K562 (cell line): ENCODE data around the gene DCUN1D3. TPM values are rescaled to one million over a fixed set of nuclear protein-coding genes. Genes with fewer than 3 reads are reported as not detected.

Experiments
- ADNP ChIP-seq: fragments of 200-800 bp; sonication (Bioruptor generic); IDR thresholded peaks from 2 replicates; pipeline ENCODE4 v1.6.1; 2016; ENCODE audit warnings: missing genetic modification characterization, missing compliant biosample characterization
- AFF4 ChIP-seq: sonication (generic); formaldehyde crosslinking; IDR thresholded peaks from 2 replicates; pipeline ENCODE4 v1.8.0; 2023; ENCODE audit warnings: mild to moderate bottlenecking, missing genetic modification reagents
- BRF1 ChIP-seq: IDR thresholded peaks from 3 replicates; pipeline ENCODE4 v1.6.1; 2011; ENCODE audit warnings: borderline replicate concordance, mild to moderate bottlenecking; ENCODE audit not compliant: insufficient read length; ENCODE audit errors: extremely low read depth
- CCNT2 ChIP-seq: IDR thresholded peaks from 2 replicates; pipeline ENCODE4 v1.6.1; 2011; ENCODE audit warnings: borderline replicate concordance, low read depth, mild to moderate bottlenecking, moderate library complexity, mixed read lengths, low read length; ENCODE audit not compliant: insufficient read length; ENCODE audit errors: extremely low read depth
- DNMT1 ChIP-seq: fragments of 450-650 bp; IDR thresholded peaks from 2 replicates; pipeline ENCODE4 v1.6.1; 2016; ENCODE audit warnings: antibody characterized with exemption, mild to moderate bottlenecking
- MEF2D ChIP-seq: conservative IDR thresholded peaks from 2 replicates; pipeline ENCODE4 v1.6.1; 2016; ENCODE audit warnings: low read depth, missing genetic modification characterization, missing compliant biosample characterization
- MIER1 ChIP-seq: fragments of 450-650 bp; IDR thresholded peaks from 2 replicates; pipeline ENCODE4 v1.6.1; 2016; ENCODE audit warnings: antibody characterized with exemption, mild to moderate bottlenecking, low read depth
- MTA1 ChIP-seq: fragments of 450-650 bp; IDR thresholded peaks from 2 replicates; pipeline ENCODE4 v1.6.1; 2017; ENCODE audit warnings: borderline replicate concordance
- POLR2A ChIP-seq: fragments of 450-650 bp; conservative IDR thresholded peaks from 2 replicates; pipeline ENCODE4 v1.6.1; 2016
- SMARCB1 ChIP-seq: IDR thresholded peaks from 2 replicates; pipeline ENCODE4 v1.6.1; 2011; ENCODE audit warnings: improper control_type of control experiment, low read depth; ENCODE audit not compliant: insufficient read length
- SPI1 ChIP-seq: IDR thresholded peaks from 2 replicates; pipeline ENCODE4 v1.6.1; 2011; ENCODE audit warnings: low read depth, low read length, control low read depth, borderline replicate concordance
- THRA ChIP-seq: fragments of 450-650 bp; IDR thresholded peaks from 2 replicates; pipeline ENCODE4 v1.6.1; 2017; ENCODE audit warnings: mild to moderate bottlenecking, moderate library complexity
- ZBTB49 ChIP-seq: sonication (generic); formaldehyde crosslinking; IDR thresholded peaks from 2 replicates; pipeline ENCODE4 v1.8.0; 2022; ENCODE audit warnings: missing genetic modification reagents, mild to moderate bottlenecking, borderline replicate concordance
- ZFX ChIP-seq: sonication (generic); formaldehyde crosslinking; IDR thresholded peaks from 2 replicates; pipeline ENCODE4 v1.8.0; 2022; ENCODE audit warnings: mild to moderate bottlenecking, missing genetic modification reagents, moderate library complexity
- ZNF699 ChIP-seq: fragments of 250-450 bp; sonication (Bioruptor Pico); IDR thresholded peaks from 2 replicates; pipeline ENCODE4 v1.8.0; 2021; ENCODE audit warnings: mild to moderate bottlenecking, moderate library complexity; ENCODE audit not compliant: insufficient replicate concordance
- polyA plus RNA-seq, 8 experiments: library from polyadenylated mRNA; depleted of rRNA in 4 of 8; stranded (reverse) in 5 of 8; unstranded in 3 of 8; fragments of >200 nt; fragmentation: Nextera tagmentation in 2 of 8; fragmentation: Illumina TruSeq in 1 of 8; extraction: Ambion mirVana in 2 of 8; extraction: Trizol in 1 of 8; gene quantifications; 2 replicates each; pipeline versions ENCODE4 v1.2.1 to v1.2.3, GENCODE V29; 2011 to 2014; ENCODE audit warnings: inconsistent platforms in 1 of 8, missing spikeins in 1 of 8
- total RNA-seq, 7 experiments: library from RNA; depleted of rRNA in 6 of 7; stranded (reverse); fragments of >200 nt in 6 of 7; fragmentation: Illumina TruSeq in 2 of 7; extraction: Trizol in 2 of 7; gene quantifications; 2 replicates each; pipeline versions ENCODE4 v1.2.1 to v1.2.3, GENCODE V29; 2011 to 2021; ENCODE audit warnings: low replicate concordance in 1 of 7
- TF ChIP-seq, protein P1 (sequence below): fragments of 450-650 bp; IDR thresholded peaks from one replicate; pipeline ENCODE4 v1.6.1; 2018; ENCODE audit warnings: mild to moderate bottlenecking, moderate library complexity; ENCODE audit not compliant: partially characterized antibody

DCUN1D3 gene
- total and polyA plus RNA-seq, 9 of the 15 experiments (the other 6 are each of a cell fraction or from before 2014, with no cell fraction given), result 1.0 to 4.7 (median 2.2) TPM

DNA sequence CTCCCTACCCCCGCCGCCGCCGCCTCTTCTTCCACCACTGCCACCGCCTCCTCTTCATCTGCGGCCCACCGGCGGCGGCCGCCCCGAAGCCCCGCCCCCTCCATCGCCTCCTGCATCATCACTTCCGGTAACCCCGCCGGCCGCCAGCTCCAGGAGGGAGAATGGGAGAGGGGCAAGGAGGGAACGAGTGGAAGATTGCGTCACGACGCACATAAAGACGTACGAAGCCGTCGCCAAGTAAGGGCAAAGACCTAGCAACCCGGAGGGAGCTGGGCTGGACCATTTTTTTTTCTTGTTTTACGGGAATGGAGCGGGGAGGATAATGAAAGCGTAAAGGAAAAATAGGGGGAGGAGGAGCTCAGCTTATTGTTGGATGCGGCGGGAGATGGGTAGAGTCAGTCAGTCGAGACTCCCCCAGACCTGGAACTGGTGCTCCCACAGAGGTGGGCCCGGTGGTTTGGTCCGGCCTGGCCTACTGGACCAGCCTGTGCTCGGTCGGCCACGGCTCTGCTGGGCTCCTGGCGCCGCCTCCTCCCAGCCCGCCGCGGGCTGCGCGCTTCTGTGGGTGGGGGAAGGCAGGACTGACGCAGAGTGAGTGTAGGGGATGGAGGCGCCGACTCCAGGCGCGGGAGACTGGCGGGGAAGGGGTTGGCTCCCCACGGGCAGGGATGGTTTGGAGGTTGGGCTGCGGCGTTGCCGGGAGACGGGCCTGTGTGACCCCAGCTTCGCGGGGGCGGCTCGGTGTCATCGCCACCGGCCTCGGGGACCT lies at the start of gene DCUN1D3, which contains the start of gene LYRM1 (continued):
- TF ChIP-seq AFF4 (no peak), ZNF699 (no peak), SPI1 (no peak), SMARCB1 (no peak), MEF2D (no peak), ADNP (tag) (no peak), POLR2A (peak; percentile 83), DNMT1 (no peak), CCNT2 (peak; percentile 58), ZFX (peak; percentile 92), MTA1 (peak; percentile 50; the same call in 1 of the 2 replicates), BRF1 (no peak), THRA (no peak), ZBTB49 (CRISPR knock-in tag) (no peak), MIER1 (no peak)
- TF ChIP-seq, protein P1, sequence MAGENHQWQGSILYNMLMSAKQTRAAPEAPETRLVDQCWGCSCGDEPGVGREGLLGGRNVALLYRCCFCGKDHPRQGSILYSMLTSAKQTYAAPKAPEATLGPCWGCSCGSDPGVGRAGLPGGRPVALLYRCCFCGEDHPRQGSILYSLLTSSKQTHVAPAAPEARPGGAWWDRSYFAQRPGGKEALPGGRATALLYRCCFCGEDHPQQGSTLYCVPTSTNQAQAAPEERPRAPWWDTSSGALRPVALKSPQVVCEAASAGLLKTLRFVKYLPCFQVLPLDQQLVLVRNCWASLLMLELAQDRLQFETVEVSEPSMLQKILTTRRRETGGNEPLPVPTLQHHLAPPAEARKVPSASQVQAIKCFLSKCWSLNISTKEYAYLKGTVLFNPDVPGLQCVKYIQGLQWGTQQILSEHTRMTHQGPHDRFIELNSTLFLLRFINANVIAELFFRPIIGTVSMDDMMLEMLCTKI, result no peak
